Measurements from ENCODE around the gene G6PC1. TPM values are rescaled to one million over a fixed set of nuclear protein-coding genes. Genes with fewer than 3 reads are reported as not detected.
"Not testable (repeated sequence)": the region's sequence is repeated elsewhere in the genome, so short reads cannot be mapped to it uniquely, and the experiment has no call there.

G6PC1 gene
- total and polyA plus RNA-seq, 2 experiments from 2014 or later: not detected

GRCh38 chr17:42913981-42914617, 13.5 kb downstream of the G6PC1 start:
- no peak for TF ChIP-seq CTCF (IDR thresholded peaks at IDR 0.05; ENCODE audit: low read depth, low read length)
- no peaks in the 10 kb centered on the region for H3K9me3 ChIP-seq (ENCODE audit: low read depth)
- DNase-seq (ENCODE audit: low read depth in 1 of 2, low spot score in 1 of 2): no peak
- no peak overlapping the region for H3K4me3 ChIP-seq
- no peak overlapping the region for H3K27ac ChIP-seq
- no peaks in the 10 kb centered on the region for H3K36me3 ChIP-seq
- no peaks in the 10 kb centered on the region for H3K4me1 ChIP-seq (ENCODE audit: low read depth)
- no peaks in the 10 kb centered on the region for H3K27me3 ChIP-seq

- H3K4me1 ChIP-seq (ENCODE audit: low read depth); DNase-seq (ENCODE audit: low read depth in 1 of 2, low spot score in 1 of 2); H3K9me3 ChIP-seq (ENCODE audit: low read depth); H3K36me3 ChIP-seq; H3K27ac ChIP-seq; H3K27me3 ChIP-seq; H3K4me3 ChIP-seq: not testable (repeated sequence)
Measured at GRCh38 chr17:42915288-42915687, 14.7 kb downstream of the G6PC1 start.

- H3K27me3 ChIP-seq; H3K36me3 ChIP-seq; H3K27ac ChIP-seq; H3K4me1 ChIP-seq (ENCODE audit: low read depth); H3K4me3 ChIP-seq; DNase-seq (ENCODE audit: low read depth in 1 of 2, low spot score in 1 of 2); H3K9me3 ChIP-seq (ENCODE audit: low read depth): not testable (repeated sequence)
Measured at GRCh38 chr17:42916388-42917235, 16.0 kb downstream of the G6PC1 start.

DNA sequence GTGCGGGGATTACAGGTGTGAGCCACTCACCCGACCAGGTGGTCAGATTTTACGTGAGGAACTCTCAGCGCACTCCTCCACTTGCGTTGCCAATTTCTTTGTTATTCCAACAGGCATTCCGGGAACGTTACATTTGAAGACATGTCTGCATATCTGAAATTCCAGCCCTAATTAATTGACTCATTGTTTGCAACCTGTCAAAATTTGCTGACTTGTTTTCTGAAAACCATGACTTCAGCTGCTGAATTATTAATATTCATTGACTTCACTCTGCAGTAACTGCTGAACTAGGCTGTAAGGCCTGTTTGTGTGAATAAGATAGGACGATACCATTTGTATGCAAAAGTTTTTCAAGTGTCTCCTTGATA, 16.6 kb downstream of the G6PC1 start:
- Histone ChIP-seq H3K4me1 (ENCODE audit: low read depth) (no peaks in the 10 kb centered on the region), H3K27ac (no peak overlapping the region), H3K4me3 (no peak overlapping the region), H3K36me3 (no peaks in the 10 kb centered on the region), H3K27me3 (no peaks in the 10 kb centered on the region), H3K9me3 (ENCODE audit: low read depth) (no peaks in the 10 kb centered on the region)
- no peak for DNase-seq (ENCODE audit: low read depth in 1 of 2, low spot score in 1 of 2)
- no peak for TF ChIP-seq CTCF (IDR thresholded peaks at IDR 0.05; ENCODE audit: low read depth, low read length)

GRCh38 chr17:42918902-42919521, 18.4 kb downstream of the G6PC1 start:
- Histone ChIP-seq H3K9me3 (ENCODE audit: low read depth) (no peaks in the 10 kb centered on the region), H3K27me3 (no peaks in the 10 kb centered on the region), H3K4me3 (no peak overlapping the region), H3K36me3 (no peaks in the 10 kb centered on the region), H3K27ac (no peak overlapping the region), H3K4me1 (ENCODE audit: low read depth) (no peaks in the 10 kb centered on the region)
- no peak for DNase-seq (ENCODE audit: low read depth in 1 of 2, low spot score in 1 of 2)
- TF ChIP-seq CTCF (IDR thresholded peaks at IDR 0.05; ENCODE audit: low read depth, low read length): no peak

DNA sequence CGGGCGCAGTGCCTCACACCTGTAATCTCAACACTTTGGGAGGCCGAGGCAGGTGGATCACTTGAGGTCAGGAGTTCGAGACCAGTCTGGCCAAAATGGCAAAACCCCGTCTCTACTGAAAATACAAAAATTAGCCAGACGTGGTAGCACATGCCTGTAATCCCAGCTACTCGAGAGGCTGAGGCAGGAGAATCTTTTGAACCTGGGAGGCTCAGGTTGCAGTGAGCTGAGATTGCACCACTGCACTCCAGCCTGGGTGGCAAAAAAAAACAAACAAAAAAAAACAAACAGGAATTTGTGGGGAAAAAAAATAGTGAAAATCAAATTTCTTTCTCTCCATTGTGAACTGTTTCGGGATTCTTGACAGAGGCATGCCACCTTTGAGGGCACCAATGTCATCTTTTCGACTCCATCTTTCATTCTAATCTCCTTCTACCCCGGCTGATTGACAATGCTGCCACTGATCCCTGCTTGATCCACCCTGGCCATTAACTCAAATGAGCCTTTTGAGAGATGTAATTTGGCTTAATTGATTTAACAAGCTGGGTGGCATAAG, 19.0 kb downstream of the G6PC1 start:
- H3K27ac ChIP-seq; H3K9me3 ChIP-seq (ENCODE audit: low read depth); H3K4me1 ChIP-seq (ENCODE audit: low read depth); H3K36me3 ChIP-seq; H3K4me3 ChIP-seq; H3K27me3 ChIP-seq; DNase-seq (ENCODE audit: low read depth in 1 of 2, low spot score in 1 of 2): not testable (repeated sequence)

Measured in cardiac muscle cell (in vitro differentiated cells and primary cell).